ENCODE data around the gene GALNT17.
"Not testable (repeated sequence)": the region's sequence is repeated elsewhere in the genome, so short reads cannot be mapped to it uniquely, and the experiment has no call there.

Gene GALNT17

GRCh38 chr7:71639382-71640085 is 507.6 kb downstream of the GALNT17 start:
- no peak for FAIRE-seq

DNA sequence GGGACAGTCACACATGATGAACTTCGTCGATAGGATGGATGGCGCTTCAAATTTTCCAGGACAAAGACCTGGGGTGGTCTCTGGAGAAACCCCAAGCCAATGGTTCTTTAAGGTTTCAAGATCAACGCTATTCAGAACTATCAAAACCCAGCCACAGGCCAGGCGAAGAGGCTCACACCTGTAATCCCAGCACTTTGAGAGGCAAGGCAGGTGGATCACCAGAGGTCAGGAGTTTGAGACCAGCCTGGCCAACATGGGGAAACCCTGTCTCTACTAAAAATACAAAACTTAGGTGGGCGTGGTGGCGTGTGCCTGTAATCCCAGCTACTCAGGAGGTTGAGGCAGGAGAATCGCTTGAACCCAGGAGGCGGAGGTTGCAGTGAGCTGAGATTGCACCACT is 511.1 kb downstream of the GALNT17 start:
- not testable (repeated sequence) for FAIRE-seq

DNA sequence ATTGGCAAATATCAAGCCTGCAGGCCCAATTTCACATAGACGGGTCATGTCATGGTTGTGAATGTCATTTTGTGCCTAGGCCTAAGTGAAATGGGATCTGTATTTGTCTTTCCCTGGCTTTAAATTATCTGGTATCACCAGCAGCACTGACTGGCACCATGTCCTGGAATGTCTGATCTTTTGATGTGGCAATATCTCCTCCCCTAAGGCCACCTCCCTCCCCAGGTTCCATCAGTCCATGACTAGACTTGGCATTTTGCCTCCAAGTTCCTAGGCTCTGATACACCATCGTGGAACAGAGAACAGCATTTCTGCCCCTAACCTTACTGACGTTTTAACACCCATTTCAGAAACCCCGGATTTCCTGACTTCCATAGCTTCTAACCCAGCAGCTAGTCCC is 513.9 kb downstream of the GALNT17 start:
- no peak for FAIRE-seq

DNA sequence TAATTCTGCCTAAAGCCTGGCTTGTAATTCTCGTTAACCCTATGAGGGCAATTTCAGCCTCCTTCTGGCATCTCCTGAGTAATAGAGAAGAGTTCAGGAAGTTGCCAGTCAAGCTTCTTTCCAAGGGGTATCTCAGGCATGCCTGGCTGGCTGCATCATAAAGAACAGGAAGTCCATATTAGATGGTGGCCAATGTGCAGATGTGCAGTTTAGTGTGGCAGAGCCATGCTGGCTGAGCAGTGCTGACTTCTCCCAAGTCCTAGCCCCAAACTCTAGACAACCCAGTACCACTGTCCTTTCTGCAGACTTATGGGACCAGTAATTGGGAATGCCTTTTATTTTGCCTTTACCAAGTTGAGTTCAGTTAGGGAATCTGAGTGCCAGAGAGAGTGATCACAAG is 517.9 kb downstream of the GALNT17 start:
- FAIRE-seq = no peak

GRCh38 chr7:71650653-71651337 is 518.9 kb downstream of the GALNT17 start:
- no peak for FAIRE-seq

- FAIRE-seq = no peak
Observed at GRCh38 chr7:71652510-71652909, 520.6 kb downstream of the GALNT17 start.

GRCh38 chr7:71657386-71657785 is 525.4 kb downstream of the GALNT17 start:
- no peak for FAIRE-seq

- FAIRE-seq = no peak
Observed at GRCh38 chr7:71659622-71660021, 527.7 kb downstream of the GALNT17 start.

- FAIRE-seq = no peak
Observed at GRCh38 chr7:71661671-71662224, 529.8 kb downstream of the GALNT17 start.

GRCh38 chr7:71665716-71666115 is 533.8 kb downstream of the GALNT17 start:
- FAIRE-seq = no peak

DNA sequence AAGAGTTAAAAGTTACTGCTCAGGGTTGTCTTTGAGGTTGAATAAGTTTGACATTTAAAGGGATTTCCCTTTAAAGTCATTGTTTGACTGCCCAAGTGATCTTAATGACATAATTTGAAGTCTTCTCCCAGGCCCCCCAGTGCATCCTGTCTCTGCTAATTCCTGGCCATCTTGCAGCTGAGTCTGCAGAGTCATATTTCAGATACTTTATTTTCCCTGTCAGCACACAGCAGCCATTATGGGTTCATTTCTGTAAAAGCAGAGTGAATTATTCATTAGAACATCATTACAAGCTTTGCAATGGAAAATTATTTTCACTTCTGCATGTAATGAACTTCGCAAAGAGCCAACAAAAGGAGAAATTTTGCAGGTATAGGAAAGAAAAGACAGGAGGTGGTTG is 536.6 kb downstream of the GALNT17 start:
- FAIRE-seq = no peak

DNA sequence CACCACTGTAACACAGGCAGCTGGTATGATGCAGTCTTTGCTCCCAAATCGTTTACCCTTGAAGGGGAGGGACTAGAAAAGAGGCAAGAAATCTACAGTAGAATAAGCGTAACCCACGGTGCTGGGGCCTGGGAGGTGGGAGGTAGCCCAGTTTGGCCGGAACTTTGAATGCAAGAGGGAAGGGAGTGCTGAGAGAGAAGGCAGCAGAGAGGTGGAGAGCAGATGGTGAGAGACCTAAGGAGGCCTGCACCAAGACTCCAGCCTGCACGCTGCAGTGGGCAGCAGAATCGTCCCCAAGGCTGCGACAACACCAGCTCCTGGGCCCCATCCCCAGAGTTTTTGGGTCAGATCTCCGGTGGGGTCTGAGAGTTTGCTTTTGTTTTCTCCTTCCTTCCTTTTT is 547.5 kb downstream of the GALNT17 start:
- no peak for FAIRE-seq

DNA sequence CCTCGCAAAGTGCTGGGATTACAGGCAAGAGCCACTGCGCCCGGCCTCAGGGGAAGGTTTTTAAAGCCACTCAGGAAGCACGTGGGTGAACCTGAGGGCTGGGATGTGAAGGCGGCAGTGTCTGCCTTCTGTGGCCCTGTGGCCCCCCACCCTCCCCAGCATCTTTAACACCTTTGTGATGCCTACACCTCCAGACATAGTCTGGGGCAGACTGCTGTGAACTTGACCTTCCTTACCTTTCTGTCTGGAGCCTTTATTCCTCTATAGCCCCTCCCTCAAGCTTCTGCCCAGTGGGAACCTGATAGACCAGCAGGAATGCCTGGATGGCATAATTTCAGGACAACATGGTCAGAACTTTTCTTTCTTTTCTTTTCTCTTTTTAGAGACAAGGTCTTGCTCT is 550.2 kb downstream of the GALNT17 start:
- FAIRE-seq = no peak

- no peak for FAIRE-seq
Observed at GRCh38 chr7:71682841-71683781, 551.2 kb downstream of the GALNT17 start.

DNA sequence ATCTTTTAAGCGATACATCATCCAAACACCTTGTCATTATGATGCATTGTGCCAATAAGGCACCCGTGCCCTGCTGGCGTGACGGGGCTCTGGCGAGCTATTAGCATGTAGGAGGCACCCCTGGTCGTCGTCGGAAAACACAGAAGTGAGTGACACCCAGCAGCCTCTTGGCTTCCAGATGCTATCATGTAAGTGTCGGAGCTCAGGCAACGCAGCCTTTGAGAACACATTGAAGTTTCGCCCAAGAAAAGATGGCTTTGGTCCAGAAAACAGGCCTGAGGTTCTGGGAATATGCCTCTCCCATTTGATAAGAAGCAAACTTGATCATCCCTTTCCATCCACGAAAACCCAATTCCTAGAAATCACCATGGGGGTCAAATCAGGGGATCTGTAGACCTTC is 555.3 kb downstream of the GALNT17 start:
- FAIRE-seq = no peak

DNA sequence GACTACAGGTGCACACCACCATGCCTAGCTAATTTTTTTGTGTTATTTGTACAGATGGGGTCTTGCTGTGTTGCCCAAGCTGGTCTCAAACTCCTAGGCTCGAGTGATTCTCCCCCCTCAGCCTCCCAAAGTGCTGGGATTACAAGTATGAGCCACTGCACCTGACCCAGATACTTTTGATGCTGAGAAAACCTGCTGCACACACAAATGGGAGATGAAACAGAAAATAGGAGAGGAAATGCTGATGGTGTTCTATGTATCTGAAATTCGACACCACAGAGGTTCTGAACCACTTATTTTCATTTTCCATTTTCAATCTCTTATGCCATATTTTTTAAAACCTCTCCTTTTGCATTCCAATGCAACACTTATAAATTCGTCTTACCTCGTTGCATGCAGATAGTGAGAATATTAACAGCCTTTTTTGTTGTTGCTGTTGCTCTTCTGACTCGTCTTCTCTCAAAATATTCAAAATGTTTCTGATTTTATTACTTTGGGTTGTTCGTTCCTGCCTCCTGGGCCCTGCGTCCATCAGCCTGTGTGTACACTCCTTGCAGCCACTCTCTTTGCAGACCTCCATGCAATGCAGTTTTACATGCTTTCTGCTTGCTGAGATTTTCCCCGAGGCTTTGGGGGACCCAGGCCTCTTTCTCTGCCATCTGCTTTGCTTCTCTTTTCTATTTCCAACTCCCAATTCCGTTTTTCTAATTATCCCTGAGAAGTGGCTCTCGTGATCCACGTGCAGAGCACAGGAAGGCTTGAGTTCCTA is 556.1 kb downstream of the GALNT17 start:
- FAIRE-seq = no peak

- no peak for FAIRE-seq
Observed at GRCh38 chr7:71691538-71691937, 559.6 kb downstream of the GALNT17 start.

DNA sequence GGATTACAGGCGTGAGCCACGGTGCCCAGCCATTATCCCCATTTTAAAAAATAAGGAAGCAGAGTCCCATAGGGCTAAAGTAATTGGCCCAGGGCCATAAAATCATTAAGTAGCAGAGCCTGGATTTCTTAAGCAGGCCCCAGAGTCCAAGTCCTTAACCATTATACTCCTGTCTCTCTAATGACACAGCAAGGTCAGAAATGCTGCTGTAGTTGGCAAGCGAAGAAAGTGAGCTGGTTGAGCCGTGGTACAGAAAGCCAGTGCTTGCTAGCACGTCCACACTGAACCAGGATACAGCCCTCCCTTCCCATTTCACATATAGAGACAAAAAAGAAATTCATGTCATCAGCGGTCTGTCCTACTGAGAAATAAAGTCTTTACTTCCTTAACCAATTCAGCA is 562.7 kb downstream of the GALNT17 start:
- FAIRE-seq = no peak

- no peak for FAIRE-seq
Observed at GRCh38 chr7:71695186-71695585, 563.2 kb downstream of the GALNT17 start.

GRCh38 chr7:71696511-71696910 is 564.6 kb downstream of the GALNT17 start:
- no peak for FAIRE-seq

GRCh38 chr7:71697400-71697799 is 565.5 kb downstream of the GALNT17 start:
- no peak for FAIRE-seq

- no peak for FAIRE-seq
Observed at GRCh38 chr7:71705217-71705616, 573.3 kb downstream of the GALNT17 start.

All from endometrium (tissue), 2 donors.